NAMALWA (cell line): Measurements from ENCODE around the gene ZSWIM4.

Source experiments
- DNase-seq: peaks from one replicate; pipeline ENCODE4 v3.0.0-alpha.2; 2015; ENCODE audit warnings: low spot score

The ZSWIM4 gene

GRCh38 chr19:13835791-13836723, 40.8 kb downstream of the ZSWIM4 start:
- peak; percentile 42 for DNase-seq

GRCh38 chr19:13838435-13839129, 43.3 kb downstream of the ZSWIM4 start:
- no peak for DNase-seq

GRCh38 chr19:13839130-13839937, 44.1 kb downstream of the ZSWIM4 start:
- DNase-seq: peak; percentile 73

GRCh38 chr19:13839938-13840304, 44.7 kb downstream of the ZSWIM4 start:
- no peak for DNase-seq

GRCh38 chr19:13840305-13841085, 45.3 kb downstream of the ZSWIM4 start:
- no peak for DNase-seq

- DNase-seq: no peak
Measured at GRCh38 chr19:13841086-13841961, 46.1 kb downstream of the ZSWIM4 start.

- no peak for DNase-seq
Measured at GRCh38 chr19:13841962-13842290, 46.7 kb downstream of the ZSWIM4 start.

- DNase-seq: peak; percentile 59
Measured at GRCh38 chr19:13842291-13843103, 47.3 kb downstream of the ZSWIM4 start.

GRCh38 chr19:13843104-13843921, 48.1 kb downstream of the ZSWIM4 start:
- no peak for DNase-seq

- no peak for DNase-seq
Measured at GRCh38 chr19:13844130-13844631, 48.9 kb downstream of the ZSWIM4 start.

- peak; percentile 95 for DNase-seq
Measured at GRCh38 chr19:13846557-13847406, 51.5 kb downstream of the ZSWIM4 start.

- DNase-seq: peak; percentile 70
Measured at GRCh38 chr19:13847407-13848339, 52.4 kb downstream of the ZSWIM4 start.

- DNase-seq: no peak
Measured at GRCh38 chr19:13848340-13848677, 53.1 kb downstream of the ZSWIM4 start.

- no peak for DNase-seq
Measured at GRCh38 chr19:13848798-13849676, 53.8 kb downstream of the ZSWIM4 start.

- no peak for DNase-seq
Measured at GRCh38 chr19:13849991-13850909, 55.0 kb downstream of the ZSWIM4 start.
